Ovary (tissue), 9 donors: ENCODE measurements around the gene RNF166. TPM values are rescaled to one million over a fixed set of nuclear protein-coding genes. Genes with fewer than 3 reads are reported as not detected.

Experiments used
- DNase-seq, 5 donors: peaks; one replicate each; pipeline ENCODE4 v3.0.0-alpha.2; 2019 to 2020
- H3K27ac ChIP-seq, 2 donors: fragments of 200-600 bp; one replicate each; pipeline versions ENCODE4 v1.5.1 to v1.8.0; 2019 to 2022
- H3K27me3 ChIP-seq: fragments of 200-600 bp; one replicate; pipeline ENCODE4 v1.8.0; 2022
- H3K36me3 ChIP-seq: fragments of 200-600 bp; sonication (generic); one replicate; pipeline ENCODE4 v1.5.1; 2019
- H3K4me1 ChIP-seq: one replicate; pipeline ENCODE4 v1.8.1; 2013; ENCODE audit warnings: mild to moderate bottlenecking, moderate library complexity; ENCODE audit not compliant: insufficient read depth
- H3K4me3 ChIP-seq: fragments of 200-600 bp; sonication (generic); one replicate; pipeline ENCODE4 v1.5.1; 2017
- H3K9me3 ChIP-seq, 2 donors: fragments of 200-600 bp in 1 of 2; sonication (generic) in 1 of 2; one replicate each; pipeline versions ENCODE4 v1.5.1 to v1.8.1; 2013 to 2019; ENCODE audit warnings: mild to moderate bottlenecking in 1 of 2, moderate library complexity in 1 of 2
- EP300 ChIP-seq: sonication (generic); formaldehyde crosslinking; IDR thresholded peaks from one replicate; pipeline ENCODE4 v1.6.1; 2017; ENCODE audit warnings: antibody characterized with exemption
- POLR2A ChIP-seq: fragments of 450-650 bp; IDR thresholded peaks from one replicate; pipeline ENCODE4 v1.6.1; 2017; ENCODE audit warnings: antibody characterized with exemption, mild to moderate bottlenecking, moderate library complexity
- WGBS, 3 donors: extraction: QIAGEN DNeasy Blood & Tissue Kit in 1 of 3; methylation state at CpG; one replicate each; pipeline versions ENCODE4 v1.1.5 to v1.1.7; 2013 to 2017; 5-methylcytosine and 5-hydroxymethylcytosine counted together
- intact Hi-C, 4 donors: fragments of 100-400 bp; cut with DNase I; formaldehyde crosslinking; loops; one replicate each; pipeline versions ENCODE4 v1.11.0 to v1.15.1; 2022 to 2023
- polyA plus RNA-seq, 2 donors: library from polyadenylated mRNA; stranded (reverse); fragments of 200-250 nt in 1 of 2; fragments of 350-450 nt in 1 of 2; fragmentation: Illumina TruSeq in 1 of 2; extraction: RNeasy Lipid Tissue Mini Kit (QIAGEN cat#74804) in 1 of 2; gene quantifications; one replicate each; pipeline ENCODE4 v1.2.3, GENCODE V29; 2013 to 2014
- total RNA-seq, 7 donors: library from RNA; depleted of rRNA in 2 of 7; stranded (reverse); fragments of >200 nt in 2 of 7; fragmentation: NEBNext Ultra II Directional in 3 of 7; extraction: Animal tissue kit (Norgen Biotek cat#: 25700) in 3 of 7; gene quantifications; one replicate each; pipeline versions ENCODE4 v1.1.0 to v1.2.4, GENCODE V29; 2016 to 2023
- TF ChIP-seq, protein P1 (sequence below), 3 donors: fragments of 450-650 bp in 2 of 3; fragments of 200-600 bp in 1 of 3; IDR thresholded peaks; one replicate each; pipeline versions ENCODE4 v1.5.1 to v1.8.0; 2016 to 2022; ENCODE audit warnings: antibody characterized with exemption in 3 of 3, mild to moderate bottlenecking in 1 of 3
- donor health status: DM: no; HTN: no; CAD: no; lungs with moderate emphysema.
- donor health status: DM: no; HTN: no; CAD: no.
- donor health status: Bipolar disorder and iron deficiency.
- donor health status: DM: yes; HTN: yes; CAD: no.
- donor health status: DM: no; HTN: no; CAD: no.
- donor health status: DM: yes; HTN: yes; CAD: no.

RNF166 gene
- total and polyA plus RNA-seq, 9 donors: 4.7 to 26.5 (median 20.9) TPM

DNA sequence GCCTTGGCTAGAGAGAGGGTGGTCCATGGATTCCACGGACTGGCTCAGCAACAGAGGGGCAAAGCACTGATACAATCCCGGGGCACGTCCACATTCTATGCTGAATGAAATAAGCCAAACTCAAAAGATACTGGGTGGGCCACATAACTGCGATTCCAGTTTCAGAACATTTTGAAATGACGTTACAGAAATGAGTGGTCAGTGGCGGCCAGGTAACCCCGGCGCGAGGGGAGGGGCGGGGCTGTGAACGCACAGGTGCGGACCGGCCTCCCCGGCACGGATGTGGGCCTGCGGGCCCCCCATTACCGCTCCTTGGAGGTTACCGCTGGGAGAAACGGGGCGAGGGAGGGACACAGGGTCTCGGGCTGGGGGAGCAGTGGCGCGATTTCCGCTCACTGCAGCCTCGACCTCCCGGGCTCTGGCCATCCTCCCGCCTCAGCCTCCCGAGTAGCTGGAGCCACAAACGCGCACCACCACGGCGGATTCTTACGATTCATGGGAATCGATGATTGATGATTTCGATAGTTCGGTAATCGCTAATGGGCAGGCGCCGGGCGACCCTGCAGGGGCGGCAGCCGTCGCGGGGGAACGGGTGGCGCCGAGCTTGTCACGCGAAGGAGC, 43.9 kb downstream of the RNF166 start:
- Histone ChIP-seq H3K36me3 (no peaks in the 10 kb centered on the region), H3K4me1 (peaks cover 3% of the 10 kb centered on the region), H3K27ac (peak overlapping the region in 1 of 2 donors; percentile 31), H3K4me3 (peak overlapping the region; percentile 70), H3K27me3 (no peaks in the 10 kb centered on the region), H3K9me3 (no peaks in the 10 kb centered on the region)
- intact Hi-C loops: no loop called here
- peak in 1 of 5 donors; percentile 51 for DNase-seq
- WGBS, 3 donors: 0 to 1% (median 1%) methylated on average over 21 to 49 of the region's 49 CpGs
- TF ChIP-seq POLR2A (no peak), EP300 (no peak)
- TF ChIP-seq, protein P1, sequence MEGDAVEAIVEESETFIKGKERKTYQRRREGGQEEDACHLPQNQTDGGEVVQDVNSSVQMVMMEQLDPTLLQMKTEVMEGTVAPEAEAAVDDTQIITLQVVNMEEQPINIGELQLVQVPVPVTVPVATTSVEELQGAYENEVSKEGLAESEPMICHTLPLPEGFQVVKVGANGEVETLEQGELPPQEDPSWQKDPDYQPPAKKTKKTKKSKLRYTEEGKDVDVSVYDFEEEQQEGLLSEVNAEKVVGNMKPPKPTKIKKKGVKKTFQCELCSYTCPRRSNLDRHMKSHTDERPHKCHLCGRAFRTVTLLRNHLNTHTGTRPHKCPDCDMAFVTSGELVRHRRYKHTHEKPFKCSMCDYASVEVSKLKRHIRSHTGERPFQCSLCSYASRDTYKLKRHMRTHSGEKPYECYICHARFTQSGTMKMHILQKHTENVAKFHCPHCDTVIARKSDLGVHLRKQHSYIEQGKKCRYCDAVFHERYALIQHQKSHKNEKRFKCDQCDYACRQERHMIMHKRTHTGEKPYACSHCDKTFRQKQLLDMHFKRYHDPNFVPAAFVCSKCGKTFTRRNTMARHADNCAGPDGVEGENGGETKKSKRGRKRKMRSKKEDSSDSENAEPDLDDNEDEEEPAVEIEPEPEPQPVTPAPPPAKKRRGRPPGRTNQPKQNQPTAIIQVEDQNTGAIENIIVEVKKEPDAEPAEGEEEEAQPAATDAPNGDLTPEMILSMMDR (IDR thresholded peaks at IDR 0.05): no peak

DNA sequence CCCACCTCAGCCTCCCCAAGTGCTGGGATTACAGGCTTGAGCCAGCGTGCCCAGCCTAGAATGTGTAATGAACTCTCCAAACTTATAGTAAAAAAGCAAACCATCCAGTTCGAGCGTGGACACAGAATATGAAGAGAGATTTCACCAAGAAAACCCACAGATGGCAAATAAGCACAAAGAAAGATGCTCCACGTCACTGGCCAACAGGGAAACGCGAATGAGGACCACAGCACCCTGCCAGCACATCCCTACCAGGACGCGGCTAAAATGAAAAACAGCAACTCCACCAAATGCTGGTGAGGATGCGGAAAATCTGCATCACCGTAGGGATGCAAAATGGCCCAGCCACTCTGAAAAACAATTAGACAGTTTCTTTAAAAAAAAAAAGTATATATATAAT, 44.7 kb downstream of the RNF166 start:
- Histone ChIP-seq H3K27me3 (no peaks in the 10 kb centered on the region), H3K4me1 (peaks cover 3% of the 10 kb centered on the region), H3K4me3 (no peak overlapping the region), H3K9me3 (no peaks in the 10 kb centered on the region), H3K27ac (no peak overlapping the region), H3K36me3 (no peaks in the 10 kb centered on the region)
- no peak for DNase-seq
- TF ChIP-seq POLR2A (no peak), EP300 (no peak)
- TF ChIP-seq, protein P1 (IDR thresholded peaks at IDR 0.05): no peak
- intact Hi-C loops: no loop called here
- WGBS, 3 donors: 78 to 84% (median 78%) methylated on average over 10 of the region's 10 CpGs

- no peak for TF ChIP-seq EP300
- TF ChIP-seq, protein P1 (IDR thresholded peaks at IDR 0.05): no peak
- no peak for TF ChIP-seq POLR2A
- H3K9me3 ChIP-seq: no peaks in the 10 kb centered on the region
- no peak overlapping the region for H3K4me3 ChIP-seq
- DNase-seq: no peak
- 89 to 92% (median 91%) methylated on average over 25 of the region's 25 CpGs for WGBS, 3 donors
- no peaks in the 10 kb centered on the region for H3K27me3 ChIP-seq
- peaks cover 3% of the 10 kb centered on the region for H3K4me1 ChIP-seq
- no peak overlapping the region for H3K27ac ChIP-seq
- intact Hi-C loops: no loop called here
- H3K36me3 ChIP-seq: no peaks in the 10 kb centered on the region
Measured at GRCh38 chr16:88659160-88659559, 47.0 kb downstream of the RNF166 start.

DNA sequence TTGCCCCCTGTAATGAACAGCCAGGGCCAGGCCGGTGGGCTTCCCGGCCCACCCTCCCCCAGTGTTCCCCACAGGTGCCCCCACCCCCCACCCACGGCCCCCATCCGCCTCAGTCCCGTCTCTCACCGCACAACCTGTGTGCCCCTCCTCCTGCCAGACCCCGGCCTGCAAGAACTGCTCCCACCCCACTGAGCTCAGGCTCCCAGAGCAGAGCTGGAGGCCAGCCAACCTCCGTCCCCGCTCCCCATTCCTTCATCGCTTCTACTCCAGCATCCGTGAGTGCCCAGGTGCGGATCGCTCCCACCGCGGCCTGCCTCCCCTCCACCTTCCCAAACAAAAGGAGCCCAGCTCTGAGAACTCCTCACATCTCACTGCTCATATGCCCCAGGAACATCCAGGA, 47.5 kb downstream of the RNF166 start:
- no peaks in the 10 kb centered on the region for H3K27me3 ChIP-seq
- intact Hi-C loops: no loop called here
- no peak for DNase-seq
- H3K4me1 ChIP-seq: peaks cover 3% of the 10 kb centered on the region
- no peaks in the 10 kb centered on the region for H3K36me3 ChIP-seq
- no peak overlapping the region for H3K27ac ChIP-seq
- H3K4me3 ChIP-seq: no peak overlapping the region
- WGBS, 3 donors: 84 to 87% (median 86%) methylated on average over 15 of the region's 15 CpGs
- TF ChIP-seq, protein P1 (IDR thresholded peaks at IDR 0.05): no peak
- no peak for TF ChIP-seq EP300
- no peak for TF ChIP-seq POLR2A
- H3K9me3 ChIP-seq: no peaks in the 10 kb centered on the region
